ENCODE results near the gene EEF1AKMT3.

Gene EEF1AKMT3

GRCh38 chr12:57735198-57735855 is 37.1 kb upstream of the EEF1AKMT3 start:
- peak; percentile 33 for DNase-seq (ENCODE audit: low spot score)

- DNase-seq (ENCODE audit: low spot score): peak; percentile 89
These were observed 36.3 kb upstream of the EEF1AKMT3 start for GRCh38 chr12:57735952-57736740.

GRCh38 chr12:57736741-57737466 is 35.5 kb upstream of the EEF1AKMT3 start:
- DNase-seq (ENCODE audit: low spot score): no peak

- DNase-seq (ENCODE audit: low spot score): peak; percentile 59
These were observed 34.6 kb upstream of the EEF1AKMT3 start for GRCh38 chr12:57737467-57738460.

- peak; percentile 71 for DNase-seq (ENCODE audit: low spot score)
These were observed 33.7 kb upstream of the EEF1AKMT3 start, which contains the start of gene AGAP2 for GRCh38 chr12:57738661-57739237. Gene AGAP2 (minus strand): TSS chr12:57738742. CDS start chr12:57738246, 496 bp downstream.

GRCh38 chr12:57739387-57739786 is 33.0 kb upstream of the EEF1AKMT3 start:
- no peak for DNase-seq (ENCODE audit: low spot score)

GRCh38 chr12:57739914-57740538 is 32.4 kb upstream of the EEF1AKMT3 start:
- no peak for DNase-seq (ENCODE audit: low spot score)

GRCh38 chr12:57740656-57741412 is 31.6 kb upstream of the EEF1AKMT3 start:
- DNase-seq (ENCODE audit: low spot score): no peak

GRCh38 chr12:57741413-57741789 is 31.0 kb upstream of the EEF1AKMT3 start:
- no peak for DNase-seq (ENCODE audit: low spot score)

- DNase-seq (ENCODE audit: low spot score): no peak
These were observed 30.3 kb upstream of the EEF1AKMT3 start for GRCh38 chr12:57741844-57742738.

GRCh38 chr12:57743769-57744168 is 28.6 kb upstream of the EEF1AKMT3 start:
- no peak for DNase-seq (ENCODE audit: low spot score)

- DNase-seq (ENCODE audit: low spot score): no peak
These were observed 28.1 kb upstream of the EEF1AKMT3 start for GRCh38 chr12:57744194-57744776.

- DNase-seq (ENCODE audit: low spot score): peak; percentile 95
These were observed 27.5 kb upstream of the EEF1AKMT3 start, which contains the start of gene TSPAN31 for GRCh38 chr12:57744777-57745484. Gene TSPAN31 (plus strand): TSS chr12:57745039. CDS start chr12:57745155, 116 bp downstream.

GRCh38 chr12:57745485-57745881 is 26.9 kb upstream of the EEF1AKMT3 start:
- DNase-seq (ENCODE audit: low spot score): no peak

GRCh38 chr12:57746025-57746424 is 26.4 kb upstream of the EEF1AKMT3 start:
- DNase-seq (ENCODE audit: low spot score): no peak

- no peak for DNase-seq (ENCODE audit: low spot score)
These were observed 23.4 kb upstream of the EEF1AKMT3 start for GRCh38 chr12:57749061-57749460.

- no peak for DNase-seq (ENCODE audit: low spot score)
These were observed 21.6 kb upstream of the EEF1AKMT3 start for GRCh38 chr12:57750561-57751431.
